ENCODE data around the gene GPATCH3. TPM values are rescaled to one million over a fixed set of nuclear protein-coding genes. Genes with fewer than 3 reads are reported as not detected.

Gene GPATCH3, protein sequence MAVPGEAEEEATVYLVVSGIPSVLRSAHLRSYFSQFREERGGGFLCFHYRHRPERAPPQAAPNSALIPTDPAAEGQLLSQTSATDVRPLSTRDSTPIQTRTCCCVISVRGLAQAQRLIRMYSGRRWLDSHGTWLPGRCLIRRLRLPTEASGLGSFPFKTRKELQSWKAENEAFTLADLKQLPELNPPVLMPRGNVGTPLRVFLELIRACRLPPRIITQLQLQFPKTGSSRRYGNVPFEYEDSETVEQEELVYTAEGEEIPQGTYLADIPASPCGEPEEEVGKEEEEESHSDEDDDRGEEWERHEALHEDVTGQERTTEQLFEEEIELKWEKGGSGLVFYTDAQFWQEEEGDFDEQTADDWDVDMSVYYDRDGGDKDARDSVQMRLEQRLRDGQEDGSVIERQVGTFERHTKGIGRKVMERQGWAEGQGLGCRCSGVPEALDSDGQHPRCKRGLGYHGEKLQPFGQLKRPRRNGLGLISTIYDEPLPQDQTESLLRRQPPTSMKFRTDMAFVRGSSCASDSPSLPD
- total RNA-seq (2021; ENCODE audit: unreplicated experiment) (14.8 TPM), Bru-seq, nascent RNA (percentile 69 among the genes with signal in this experiment), BruChase-seq, experiment 1, labeled RNA remaining after a 6-hour chase (percentile 64 among the genes with signal in this experiment), BruChase-seq, experiment 2, labeled RNA remaining after a 2-hour chase (percentile 76 among the genes with signal in this experiment)
- polyA plus RNA-seq (2012) = 7.2 and 8.1 TPM in 2 replicates
- long read RNA-seq, transcript GPATCH3-201 (7 exons, 2,123 nt) = major isoform, 12 of 19 reads
- long read RNA-seq, partial matches to known transcripts = 2 of 19 reads
- long read RNA-seq, other reads (novel, unspliced or antisense) = 5 of 19 reads

DNA sequence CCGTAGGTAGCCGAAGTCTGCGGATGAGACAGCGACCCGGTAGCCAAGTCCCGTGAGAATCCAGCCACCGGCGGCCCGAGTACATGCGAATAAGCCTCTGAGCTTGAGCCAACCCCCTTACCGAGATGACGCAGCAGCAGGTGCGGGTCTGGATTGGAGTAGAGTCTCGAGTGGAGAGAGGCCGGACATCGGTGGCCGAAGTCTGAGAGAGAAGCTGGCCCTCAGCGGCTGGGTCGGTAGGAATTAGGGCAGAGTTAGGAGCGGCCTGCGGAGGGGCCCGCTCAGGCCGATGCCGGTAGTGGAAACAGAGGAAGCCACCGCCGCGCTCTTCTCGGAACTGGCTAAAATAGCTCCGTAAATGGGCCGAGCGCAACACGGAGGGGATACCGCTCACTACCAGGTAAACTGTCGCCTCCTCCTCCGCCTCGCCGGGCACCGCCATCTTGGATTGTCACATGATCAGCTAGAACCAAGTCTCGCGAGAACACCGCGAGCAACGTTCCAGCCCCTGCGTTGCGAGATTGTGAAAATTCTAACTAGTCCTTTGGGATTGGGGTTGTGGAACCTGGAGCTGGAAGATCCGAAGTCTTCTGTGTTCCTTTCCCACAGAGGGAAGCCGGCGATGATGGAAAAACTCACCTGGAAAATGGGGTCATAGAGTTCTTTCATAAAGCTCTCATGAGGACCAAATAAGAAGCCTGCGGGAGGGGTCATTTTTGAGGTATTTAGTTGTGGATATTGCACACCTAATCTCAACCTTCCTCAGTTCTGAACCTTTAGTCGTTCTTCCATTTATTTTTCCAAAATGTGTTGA lies at the start of gene GPATCH3:
GPATCH3 (minus strand) TSS at position 467 of the 814 bp plus-strand sequence; CDS start at position 442, 25 bp downstream.
- Histone ChIP-seq H4K20me1 (ENCODE audit: insufficient read depth) (no peaks in the 10 kb centered on the region), H3K79me2 (ENCODE audit: insufficient read depth, low read length) (peaks cover 32% of the 10 kb centered on the region), H3K9me3 (ENCODE audit: control insufficient read depth in 1 of 2, insufficient read depth in 1 of 2, low read depth in 1 of 2, low read length in 2 of 2) (no peaks in the 10 kb centered on the region), H2AFZ (ENCODE audit: low read depth, low read length, poor library complexity, severe bottlenecking) (peak within 1 kb of the TSS; percentile 91), H3K4me3 (replicated peaks in 1 of 2; ENCODE audit: low read depth in 1 of 2, low read length in 2 of 2) (peak within 1 kb of the TSS; percentile 92 to 99), H3K9ac (ENCODE audit: low read length) (peak within 1 kb of the TSS; percentile 93), H3K4me2 (ENCODE audit: low read length) (peak within 1 kb of the TSS; percentile 79), H3K4me1 (ENCODE audit: control insufficient read depth in 1 of 2, insufficient read depth in 2 of 2, low read length in 2 of 2) (peaks cover 0 to 17% of the 10 kb centered on the region in 2 experiments; a peak in 2 of 4 replicates), H3K27me3 (ENCODE audit: insufficient read depth, low read length) (no peaks in the 10 kb centered on the region), H3K9me2 (ENCODE audit: insufficient read depth) (no peaks in the 10 kb centered on the region), H3K36me3 (ENCODE audit: control insufficient read depth in 1 of 2, insufficient read depth in 2 of 2, low read length in 2 of 2) (peaks cover 9 to 11% of the 10 kb centered on the region in 2 experiments; a peak in 3 of 4 replicates), H3K27ac (ENCODE audit: low read depth, low read length) (peak within 1 kb of the TSS; percentile 61)
- ChIA-PET CTCF (interaction anchor here (0.9 kb wide), 1 partner anchor 10 kb away, joined by 3 read pairs; the partner anchor contains the start of gene GPN2), POLR2A (interaction anchor here (1.0 to 2.0 kb wide), 7 partner anchors 9 to 60 kb away, joined by 3 to 17 read pairs (median 6); partner anchors contain the start of genes GPN2 and KDF1), RAD21 (ENCODE audit: low non-redundant PET in 1 of 2, low total read pairs in 2 of 2, uncharacterized antibody in 2 of 2, unreplicated experiment in 2 of 2) (interaction anchor here in 1 of 2 experiments (0.7 kb wide), 1 partner anchor 91 kb away, joined by 3 read pairs; no protein-coding TSS in a partner anchor)
- peak; percentile 85 for DNase-seq (ENCODE audit: low read depth, low spot score)
- BruUV-seq (replicated peaks) = TSS peak; percentile 77
- intact Hi-C loops (cut with micrococcal nuclease) = no loop called here
- ATAC-seq = peak; percentile 90
- TF ChIP-seq, protein P1, sequence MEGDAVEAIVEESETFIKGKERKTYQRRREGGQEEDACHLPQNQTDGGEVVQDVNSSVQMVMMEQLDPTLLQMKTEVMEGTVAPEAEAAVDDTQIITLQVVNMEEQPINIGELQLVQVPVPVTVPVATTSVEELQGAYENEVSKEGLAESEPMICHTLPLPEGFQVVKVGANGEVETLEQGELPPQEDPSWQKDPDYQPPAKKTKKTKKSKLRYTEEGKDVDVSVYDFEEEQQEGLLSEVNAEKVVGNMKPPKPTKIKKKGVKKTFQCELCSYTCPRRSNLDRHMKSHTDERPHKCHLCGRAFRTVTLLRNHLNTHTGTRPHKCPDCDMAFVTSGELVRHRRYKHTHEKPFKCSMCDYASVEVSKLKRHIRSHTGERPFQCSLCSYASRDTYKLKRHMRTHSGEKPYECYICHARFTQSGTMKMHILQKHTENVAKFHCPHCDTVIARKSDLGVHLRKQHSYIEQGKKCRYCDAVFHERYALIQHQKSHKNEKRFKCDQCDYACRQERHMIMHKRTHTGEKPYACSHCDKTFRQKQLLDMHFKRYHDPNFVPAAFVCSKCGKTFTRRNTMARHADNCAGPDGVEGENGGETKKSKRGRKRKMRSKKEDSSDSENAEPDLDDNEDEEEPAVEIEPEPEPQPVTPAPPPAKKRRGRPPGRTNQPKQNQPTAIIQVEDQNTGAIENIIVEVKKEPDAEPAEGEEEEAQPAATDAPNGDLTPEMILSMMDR (IDR thresholded peaks at IDR 0.05 in 2 of 3, conservative IDR thresholded peaks at IDR 0.05 in 1 of 3; ENCODE audit: borderline replicate concordance in 1 of 3, insufficient read depth in 1 of 3, low read depth in 2 of 3, low read length in 2 of 3) = no peak
- TF ChIP-seq, protein P2, sequence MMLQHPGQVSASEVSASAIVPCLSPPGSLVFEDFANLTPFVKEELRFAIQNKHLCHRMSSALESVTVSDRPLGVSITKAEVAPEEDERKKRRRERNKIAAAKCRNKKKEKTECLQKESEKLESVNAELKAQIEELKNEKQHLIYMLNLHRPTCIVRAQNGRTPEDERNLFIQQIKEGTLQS (IDR thresholded peaks at IDR 0.05) = no peak
- TF ChIP-seq, protein P3, sequence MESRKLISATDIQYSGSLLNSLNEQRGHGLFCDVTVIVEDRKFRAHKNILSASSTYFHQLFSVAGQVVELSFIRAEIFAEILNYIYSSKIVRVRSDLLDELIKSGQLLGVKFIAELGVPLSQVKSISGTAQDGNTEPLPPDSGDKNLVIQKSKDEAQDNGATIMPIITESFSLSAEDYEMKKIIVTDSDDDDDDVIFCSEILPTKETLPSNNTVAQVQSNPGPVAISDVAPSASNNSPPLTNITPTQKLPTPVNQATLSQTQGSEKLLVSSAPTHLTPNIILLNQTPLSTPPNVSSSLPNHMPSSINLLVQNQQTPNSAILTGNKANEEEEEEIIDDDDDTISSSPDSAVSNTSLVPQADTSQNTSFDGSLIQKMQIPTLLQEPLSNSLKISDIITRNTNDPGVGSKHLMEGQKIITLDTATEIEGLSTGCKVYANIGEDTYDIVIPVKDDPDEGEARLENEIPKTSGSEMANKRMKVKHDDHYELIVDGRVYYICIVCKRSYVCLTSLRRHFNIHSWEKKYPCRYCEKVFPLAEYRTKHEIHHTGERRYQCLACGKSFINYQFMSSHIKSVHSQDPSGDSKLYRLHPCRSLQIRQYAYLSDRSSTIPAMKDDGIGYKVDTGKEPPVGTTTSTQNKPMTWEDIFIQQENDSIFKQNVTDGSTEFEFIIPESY (IDR thresholded peaks at IDR 0.05; ENCODE audit: extremely low read depth, insufficient replicate concordance, low read length) = peak; percentile 99
- peak; percentile 98 for TF ChIP-seq YY1 (IDR thresholded peaks at IDR 0.05; ENCODE audit: extremely low read depth, insufficient replicate concordance, low read depth, low read length)
- TF ChIP-seq EGR1 (IDR thresholded peaks at IDR 0.05; ENCODE audit: low read depth) = peak; percentile 62
- 0 out of 2 replicates have a peak, but pooled peaks have one; percentile 35 for TF ChIP-seq CBX3 (IDR thresholded peaks at IDR 0.05; ENCODE audit: low read depth)
- no peak for TF ChIP-seq EZH2 (IDR thresholded peaks at IDR 0.05)
- no peak for TF ChIP-seq RAD21 (IDR thresholded peaks at IDR 0.05; ENCODE audit: low read depth)
- TF ChIP-seq ZNF274 (IDR thresholded peaks at IDR 0.05; ENCODE audit: low read depth, low read length) = no peak
- TF ChIP-seq ELF1 (IDR thresholded peaks at IDR 0.05; ENCODE audit: borderline replicate concordance, low read depth) = no peak
- peak; percentile 95 for TF ChIP-seq SIN3A (IDR thresholded peaks at IDR 0.05; ENCODE audit: low read depth)
- no peak for TF ChIP-seq SRF (IDR thresholded peaks at IDR 0.05; ENCODE audit: low read depth)
- no peak for TF ChIP-seq EZH2phosphoT487 (IDR thresholded peaks at IDR 0.05; ENCODE audit: borderline replicate concordance)
- TF ChIP-seq, protein P4, sequence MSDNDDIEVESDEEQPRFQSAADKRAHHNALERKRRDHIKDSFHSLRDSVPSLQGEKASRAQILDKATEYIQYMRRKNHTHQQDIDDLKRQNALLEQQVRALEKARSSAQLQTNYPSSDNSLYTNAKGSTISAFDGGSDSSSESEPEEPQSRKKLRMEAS (IDR thresholded peaks at IDR 0.05) = peak; percentile 58
- peak; percentile 72; the same call in 1 of the 2 replicates for TF ChIP-seq CEBPB (IDR thresholded peaks at IDR 0.05; ENCODE audit: low read depth)
- TF ChIP-seq FOSL1 (IDR thresholded peaks at IDR 0.05; ENCODE audit: low read depth) = no peak
- TF ChIP-seq ZFX (IDR thresholded peaks at IDR 0.05) = peak; percentile 85; the same call in 1 of the 2 replicates

Data from HCT116 (cell line).